ENCODE measurements around the gene PLRG1.
A peak's percentile ranks its signal among the peaks of the same experiment; 100 is the strongest.

The PLRG1 gene

GRCh38 chr4:154527308-154527707 lies 22.9 kb downstream of the PLRG1 start:
- H3K4me1 ChIP-seq (ENCODE audit: low read depth, poor library complexity, severe bottlenecking), result peaks cover 17% of the 10 kb centered on the region
- H4K20me1 ChIP-seq (ENCODE audit: insufficient read depth), result no peaks in the 10 kb centered on the region
- TF ChIP-seq CTCF (conservative IDR thresholded peaks at IDR 0.05; ENCODE audit: low read depth, low read length), result no peak
- no peaks in the 10 kb centered on the region for H3K36me3 ChIP-seq (ENCODE audit: insufficient read depth)
- no peak overlapping the region for H3K27ac ChIP-seq
- H3K9ac ChIP-seq, result no peak overlapping the region
- no peak overlapping the region for H3K4me3 ChIP-seq (IDR thresholded peaks at IDR 0.05; ENCODE audit: insufficient read depth, low read depth, low read length)
- H3K79me2 ChIP-seq (ENCODE audit: insufficient read depth, low read depth), result no peaks in the 10 kb centered on the region
- H2AFZ ChIP-seq (ENCODE audit: low read depth), result no peak overlapping the region
- no peak overlapping the region for H3K4me2 ChIP-seq
- H3K27me3 ChIP-seq (ENCODE audit: insufficient read depth, low read depth), result no peaks in the 10 kb centered on the region

DNA sequence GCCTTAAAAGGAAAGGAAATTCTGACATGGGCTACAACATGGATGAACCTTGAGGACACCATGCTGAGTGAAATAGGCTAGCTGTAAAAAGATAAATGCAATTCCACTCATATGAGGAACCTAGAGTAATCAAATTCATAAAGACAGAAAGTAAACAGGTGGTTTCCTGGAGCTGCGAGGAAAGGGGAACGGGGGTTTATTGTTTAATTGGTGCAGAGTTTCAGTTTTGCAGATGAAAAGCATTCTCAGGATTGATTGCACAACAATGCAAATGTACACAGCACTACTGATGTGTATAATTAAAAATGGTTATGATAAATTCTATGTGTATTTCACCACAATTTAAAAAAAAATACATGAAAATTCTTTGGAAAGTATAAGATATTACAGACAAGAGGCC lies 24.0 kb downstream of the PLRG1 start:
- no peaks in the 10 kb centered on the region for H3K79me2 ChIP-seq (ENCODE audit: insufficient read depth, low read depth)
- H3K36me3 ChIP-seq (ENCODE audit: insufficient read depth), result no peaks in the 10 kb centered on the region
- peak overlapping the region; percentile 44 for H3K4me2 ChIP-seq
- no peak overlapping the region for H3K27ac ChIP-seq
- H2AFZ ChIP-seq (ENCODE audit: low read depth), result 0 out of 2 replicates have a peak overlapping the region, but pooled peaks have one; percentile 11
- H3K4me3 ChIP-seq (IDR thresholded peaks at IDR 0.05; ENCODE audit: insufficient read depth, low read depth, low read length), result no peak overlapping the region
- no peaks in the 10 kb centered on the region for H4K20me1 ChIP-seq (ENCODE audit: insufficient read depth)
- peaks cover 17% of the 10 kb centered on the region for H3K4me1 ChIP-seq (ENCODE audit: low read depth, poor library complexity, severe bottlenecking)
- no peak for TF ChIP-seq CTCF (conservative IDR thresholded peaks at IDR 0.05; ENCODE audit: low read depth, low read length)
- no peak overlapping the region for H3K9ac ChIP-seq
- no peaks in the 10 kb centered on the region for H3K27me3 ChIP-seq (ENCODE audit: insufficient read depth, low read depth)

- H3K4me1 ChIP-seq (ENCODE audit: low read depth, poor library complexity, severe bottlenecking), result peaks cover 12% of the 10 kb centered on the region
- H2AFZ ChIP-seq (ENCODE audit: low read depth), result no peak overlapping the region
- H3K36me3 ChIP-seq (ENCODE audit: insufficient read depth), result no peaks in the 10 kb centered on the region
- H3K4me2 ChIP-seq, result no peak overlapping the region
- H3K4me3 ChIP-seq (IDR thresholded peaks at IDR 0.05; ENCODE audit: insufficient read depth, low read depth, low read length), result no peak overlapping the region
- H3K27ac ChIP-seq, result no peak overlapping the region
- H3K9ac ChIP-seq, result no peak overlapping the region
- no peaks in the 10 kb centered on the region for H4K20me1 ChIP-seq (ENCODE audit: insufficient read depth)
- H3K27me3 ChIP-seq (ENCODE audit: insufficient read depth, low read depth), result no peaks in the 10 kb centered on the region
- H3K79me2 ChIP-seq (ENCODE audit: insufficient read depth, low read depth), result no peaks in the 10 kb centered on the region
- TF ChIP-seq CTCF (conservative IDR thresholded peaks at IDR 0.05; ENCODE audit: low read depth, low read length), result no peak
Observed at GRCh38 chr4:154521607-154522006, 28.6 kb downstream of the PLRG1 start.

GRCh38 chr4:154519214-154519613 lies 31.0 kb downstream of the PLRG1 start:
- H2AFZ ChIP-seq (ENCODE audit: low read depth), result no peak overlapping the region
- no peak overlapping the region for H3K9ac ChIP-seq

More at GRCh38 chr4:154519214-154519613, 31.0 kb downstream of the PLRG1 start:
- no peak overlapping the region for H3K4me2 ChIP-seq
- H3K4me1 ChIP-seq (ENCODE audit: low read depth, poor library complexity, severe bottlenecking), result no peaks in the 10 kb centered on the region
- H3K27me3 ChIP-seq (ENCODE audit: insufficient read depth, low read depth), result no peaks in the 10 kb centered on the region
- no peaks in the 10 kb centered on the region for H4K20me1 ChIP-seq (ENCODE audit: insufficient read depth)
- H3K27ac ChIP-seq, result no peak overlapping the region
- no peaks in the 10 kb centered on the region for H3K79me2 ChIP-seq (ENCODE audit: insufficient read depth, low read depth)
- H3K4me3 ChIP-seq (IDR thresholded peaks at IDR 0.05; ENCODE audit: insufficient read depth, low read depth, low read length), result no peak overlapping the region
- TF ChIP-seq CTCF (conservative IDR thresholded peaks at IDR 0.05; ENCODE audit: low read depth, low read length), result no peak
- H3K36me3 ChIP-seq (ENCODE audit: insufficient read depth), result no peaks in the 10 kb centered on the region
